ENCODE results near the gene ISLR. TPM values are rescaled to one million over a fixed set of nuclear protein-coding genes. Genes with fewer than 3 reads are reported as not detected.

Gene ISLR
- 10 to 100 TPM; 37.2 to 94.5 (median 64.0) TPM for polyA plus RNA-seq (ENCODE audit: insufficient read length in 4 of 4)

- DNase-seq (ENCODE audit: low read depth in 4 of 4, low spot score in 2 of 4), result peak in 2 of 4 donors; percentile 59 to 78
Observed at GRCh38 chr15:74173380-74174218, at the start of gene ISLR. Gene ISLR (plus strand): TSS chr15:74173710. CDS start chr15:74174859, 1,149 bp downstream.

- DNase-seq (ENCODE audit: low read depth in 4 of 4, low spot score in 2 of 4), result no peak
Observed at GRCh38 chr15:74124196-74124595, 49.3 kb upstream of the ISLR start.

GRCh38 chr15:74124759-74125158, 48.8 kb upstream of the ISLR start:
- no peak for DNase-seq (ENCODE audit: low read depth in 4 of 4, low spot score in 2 of 4)

GRCh38 chr15:74127255-74127953, 46.1 kb upstream of the ISLR start:
- DNase-seq (ENCODE audit: low read depth in 4 of 4, low spot score in 2 of 4), result peak in 2 of 4 donors; percentile 73 to 83

- no peak for DNase-seq (ENCODE audit: low read depth in 4 of 4, low spot score in 2 of 4)
Observed at GRCh38 chr15:74127954-74128784, 45.3 kb upstream of the ISLR start.

GRCh38 chr15:74128785-74129585, 44.5 kb upstream of the ISLR start:
- no peak for DNase-seq (ENCODE audit: low read depth in 4 of 4, low spot score in 2 of 4)

- DNase-seq (ENCODE audit: low read depth in 4 of 4, low spot score in 2 of 4), result no peak
Observed at GRCh38 chr15:74129586-74130154, 43.8 kb upstream of the ISLR start.

GRCh38 chr15:74130155-74130848, 43.2 kb upstream of the ISLR start, which contains the start of gene ISLR2:
Gene ISLR2 (plus strand): TSS chr15:74130586. CDS start chr15:74132755, 2,169 bp downstream.
- no peak for DNase-seq (ENCODE audit: low read depth in 4 of 4, low spot score in 2 of 4)

- no peak for DNase-seq (ENCODE audit: low read depth in 4 of 4, low spot score in 2 of 4)
Observed at GRCh38 chr15:74130849-74131627, 42.5 kb upstream of the ISLR start.

- DNase-seq (ENCODE audit: low read depth in 4 of 4, low spot score in 2 of 4), result no peak
Observed at GRCh38 chr15:74131628-74132413, 41.7 kb upstream of the ISLR start.

GRCh38 chr15:74132681-74133651, 40.5 kb upstream of the ISLR start:
- no peak for DNase-seq (ENCODE audit: low read depth in 4 of 4, low spot score in 2 of 4)

- no peak for DNase-seq (ENCODE audit: low read depth in 4 of 4, low spot score in 2 of 4)
Observed at GRCh38 chr15:74133694-74134386, 39.7 kb upstream of the ISLR start.

GRCh38 chr15:74134387-74135027, 39.0 kb upstream of the ISLR start:
- DNase-seq (ENCODE audit: low read depth in 4 of 4, low spot score in 2 of 4), result no peak

GRCh38 chr15:74135041-74135565, 38.4 kb upstream of the ISLR start:
- no peak for DNase-seq (ENCODE audit: low read depth in 4 of 4, low spot score in 2 of 4)

- DNase-seq (ENCODE audit: low read depth in 4 of 4, low spot score in 2 of 4), result no peak
Observed at GRCh38 chr15:74136540-74136813, 37.0 kb upstream of the ISLR start.
